Activated gamma-delta T cell treated with anti-CD3 and anti-CD28 coated beads, Interleukin-2, amount 50 U/mL, for 16 hours (primary cell): Measurements from ENCODE around the gene KRT37.
"Not testable (repeated sequence)": the region's sequence is repeated elsewhere in the genome, so short reads cannot be mapped to it uniquely, and the experiment has no call there.

Experiments used
- DNase-seq: peaks from one replicate; pipeline ENCODE4 v3.0.0-alpha.2; 2020; ENCODE audit warnings: low read depth

Gene KRT37

GRCh38 chr17:41434415-41434814 lies 10.0 kb upstream of the KRT37 start:
- no peak for DNase-seq

GRCh38 chr17:41434005-41434404 lies 9.6 kb upstream of the KRT37 start:
- no peak for DNase-seq

- no peak for DNase-seq
These were observed 9.2 kb upstream of the KRT37 start for GRCh38 chr17:41433586-41433985.

GRCh38 chr17:41430376-41430775 lies 6.0 kb upstream of the KRT37 start:
- not testable (repeated sequence) for DNase-seq

GRCh38 chr17:41429667-41430066 lies 5.3 kb upstream of the KRT37 start:
- DNase-seq, result no peak

GRCh38 chr17:41428591-41429291 lies 4.4 kb upstream of the KRT37 start:
- no peak for DNase-seq

GRCh38 chr17:41422586-41422985 lies 1.8 kb downstream of the KRT37 start:
- not testable (repeated sequence) for DNase-seq

- no peak for DNase-seq
These were observed 2.8 kb downstream of the KRT37 start for GRCh38 chr17:41421617-41422016.

- no peak for DNase-seq
These were observed 3.3 kb downstream of the KRT37 start for GRCh38 chr17:41421116-41421515.

GRCh38 chr17:41420134-41420533 lies 4.3 kb downstream of the KRT37 start:
- no peak for DNase-seq

- no peak for DNase-seq
These were observed 4.7 kb downstream of the KRT37 start for GRCh38 chr17:41419716-41420115.

GRCh38 chr17:41418116-41418860 lies 6.1 kb downstream of the KRT37 start:
- no peak for DNase-seq

- no peak for DNase-seq
These were observed 6.8 kb downstream of the KRT37 start for GRCh38 chr17:41417576-41418015.

- DNase-seq, result no peak
These were observed 7.3 kb downstream of the KRT37 start for GRCh38 chr17:41417127-41417526.

- no peak for DNase-seq
These were observed 7.9 kb downstream of the KRT37 start for GRCh38 chr17:41416479-41416878.

- no peak for DNase-seq
These were observed 8.5 kb downstream of the KRT37 start for GRCh38 chr17:41415833-41416335.

- DNase-seq, result no peak
These were observed 9.0 kb downstream of the KRT37 start for GRCh38 chr17:41415411-41415810.

GRCh38 chr17:41413982-41414381 lies 10.4 kb downstream of the KRT37 start:
- no peak for DNase-seq

GRCh38 chr17:41413353-41413957 lies 10.9 kb downstream of the KRT37 start:
- no peak for DNase-seq

GRCh38 chr17:41411072-41411840 lies 13.1 kb downstream of the KRT37 start:
- no peak for DNase-seq

- no peak for DNase-seq
These were observed 17.2 kb downstream of the KRT37 start for GRCh38 chr17:41407226-41407625.

GRCh38 chr17:41406205-41406604 lies 18.2 kb downstream of the KRT37 start:
- DNase-seq, result no peak
